Activated CD8-positive, alpha-beta memory T cell treated with anti-CD3 and anti-CD28 coated beads, Interleukin-2, amount 50 U/mL, for 1 hour (primary cell): ENCODE results near the gene NEDD9.

Experiments
- DNase-seq: peaks from one replicate; pipeline ENCODE4 v3.0.0-alpha.2; 2020; ENCODE audit errors: extremely low read depth

The NEDD9 gene

GRCh38 chr6:11235062-11235461, 2.6 kb upstream of the NEDD9 start:
- no peak for DNase-seq

GRCh38 chr6:11233673-11234573, 1.5 kb upstream of the NEDD9 start:
- DNase-seq = no peak

GRCh38 chr6:11232770-11233626, 530 bp upstream of the NEDD9 start:
- no peak for DNase-seq

- no peak for DNase-seq
These were observed 790 bp downstream of the NEDD9 start for GRCh38 chr6:11231564-11232192.

- DNase-seq = no peak
These were observed 1.4 kb downstream of the NEDD9 start for GRCh38 chr6:11231108-11231463.

- DNase-seq = no peak
These were observed 2.0 kb downstream of the NEDD9 start for GRCh38 chr6:11230158-11231107.

GRCh38 chr6:11229655-11230046, 2.8 kb downstream of the NEDD9 start:
- no peak for DNase-seq

- DNase-seq = no peak
These were observed 3.4 kb downstream of the NEDD9 start for GRCh38 chr6:11228935-11229654.

GRCh38 chr6:11227698-11228097, 4.8 kb downstream of the NEDD9 start:
- no peak for DNase-seq

- no peak for DNase-seq
These were observed 6.5 kb downstream of the NEDD9 start for GRCh38 chr6:11226005-11226404.

GRCh38 chr6:11224966-11225463, 7.5 kb downstream of the NEDD9 start:
- no peak for DNase-seq

- DNase-seq = no peak
These were observed 8.1 kb downstream of the NEDD9 start for GRCh38 chr6:11224252-11224965.

- DNase-seq = no peak
These were observed 9.1 kb downstream of the NEDD9 start for GRCh38 chr6:11223286-11223864.

- no peak for DNase-seq
These were observed 9.8 kb downstream of the NEDD9 start for GRCh38 chr6:11222385-11223277.

GRCh38 chr6:11221623-11222384, 10.7 kb downstream of the NEDD9 start:
- DNase-seq = no peak

- no peak for DNase-seq
These were observed 13.1 kb downstream of the NEDD9 start for GRCh38 chr6:11219400-11219834.
